ENCODE results near the gene CT47A1.
"Not testable (repeated sequence)": the region's sequence is repeated elsewhere in the genome, so short reads cannot be mapped to it uniquely, and the experiment has no call there.

The CT47A1 gene

GRCh38 chrX:120985660-120986059, at the start of gene CT47A1:
TSS of gene CT47A1 (minus strand) at chrX:120985760. CDS start at chrX:120985529, 231 bp downstream.
- not testable (repeated sequence) for H3K27ac Mint-ChIP-seq, H3K4me3 Mint-ChIP-seq, H3K27me3 Mint-ChIP-seq, H3K9me3 Mint-ChIP-seq, H3K36me3 Mint-ChIP-seq, H3K4me1 Mint-ChIP-seq

- Mint-ChIP-seq H3K36me3 (no peaks in the 10 kb centered on the region), H3K4me1 (no peaks in the 10 kb centered on the region), H3K4me3 (no peak overlapping the region), H3K9me3 (no peaks in the 10 kb centered on the region), H3K27me3 (peaks cover 2% of the 10 kb centered on the region), H3K27ac (no peak overlapping the region)
Observed at GRCh38 chrX:121032531-121032930, 47.0 kb upstream of the CT47A1 start.

DNA sequence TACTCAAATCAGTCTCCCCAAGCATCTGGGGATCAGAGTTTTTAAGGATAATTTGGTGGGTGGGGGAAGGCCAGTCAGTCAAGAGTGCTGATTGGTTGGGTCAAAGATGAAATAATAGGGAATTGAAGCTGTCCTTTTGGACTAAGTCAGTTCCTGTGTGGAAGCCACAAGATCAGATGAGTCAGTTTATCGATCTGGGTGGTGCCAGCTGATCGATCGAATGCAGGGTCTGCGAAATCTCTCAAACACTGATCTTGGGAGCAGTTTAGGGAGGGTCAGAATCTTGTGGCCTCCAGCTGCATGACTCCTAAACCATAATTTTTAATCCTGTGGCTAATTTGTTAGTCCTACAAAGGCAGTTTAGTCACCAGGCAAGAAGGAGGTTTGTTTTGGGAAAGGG, 44.5 kb upstream of the CT47A1 start:
- H3K27me3 Mint-ChIP-seq: peaks cover 2% of the 10 kb centered on the region
- H3K36me3 Mint-ChIP-seq: no peaks in the 10 kb centered on the region
- H3K9me3 Mint-ChIP-seq: no peaks in the 10 kb centered on the region
- H3K4me1 Mint-ChIP-seq: no peaks in the 10 kb centered on the region
- no peak overlapping the region for H3K27ac Mint-ChIP-seq
- no peak overlapping the region for H3K4me3 Mint-ChIP-seq

DNA sequence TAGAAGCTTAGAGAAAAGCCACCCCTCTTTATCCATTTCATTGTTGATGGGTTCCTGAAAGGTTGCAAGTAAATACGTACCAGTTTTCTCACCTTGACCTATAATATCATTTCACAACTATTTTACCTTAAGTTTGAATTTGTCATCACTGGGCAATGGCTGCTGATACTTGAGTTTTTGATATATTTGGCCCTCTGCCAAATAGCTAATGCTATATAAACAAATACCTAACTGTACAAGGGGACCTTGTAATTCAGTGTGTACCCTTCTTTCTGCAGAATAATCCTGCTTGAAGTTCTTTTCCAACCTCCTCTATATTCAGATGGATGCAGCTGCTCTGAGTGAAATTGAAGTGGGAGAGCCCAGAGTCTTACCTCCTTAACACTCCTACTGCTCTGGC, 42.9 kb upstream of the CT47A1 start:
- H3K9me3 Mint-ChIP-seq: no peaks in the 10 kb centered on the region
- no peak overlapping the region for H3K27ac Mint-ChIP-seq
- H3K36me3 Mint-ChIP-seq: no peaks in the 10 kb centered on the region
- H3K27me3 Mint-ChIP-seq: peaks cover 2% of the 10 kb centered on the region
- no peaks in the 10 kb centered on the region for H3K4me1 Mint-ChIP-seq
- H3K4me3 Mint-ChIP-seq: no peak overlapping the region

- Mint-ChIP-seq H3K36me3 (no peaks in the 10 kb centered on the region), H3K27me3 (no peaks in the 10 kb centered on the region), H3K4me1 (no peaks in the 10 kb centered on the region), H3K27ac (no peak overlapping the region), H3K9me3 (no peaks in the 10 kb centered on the region), H3K4me3 (no peak overlapping the region)
Observed at GRCh38 chrX:121014826-121015225, 29.3 kb upstream of the CT47A1 start.

DNA sequence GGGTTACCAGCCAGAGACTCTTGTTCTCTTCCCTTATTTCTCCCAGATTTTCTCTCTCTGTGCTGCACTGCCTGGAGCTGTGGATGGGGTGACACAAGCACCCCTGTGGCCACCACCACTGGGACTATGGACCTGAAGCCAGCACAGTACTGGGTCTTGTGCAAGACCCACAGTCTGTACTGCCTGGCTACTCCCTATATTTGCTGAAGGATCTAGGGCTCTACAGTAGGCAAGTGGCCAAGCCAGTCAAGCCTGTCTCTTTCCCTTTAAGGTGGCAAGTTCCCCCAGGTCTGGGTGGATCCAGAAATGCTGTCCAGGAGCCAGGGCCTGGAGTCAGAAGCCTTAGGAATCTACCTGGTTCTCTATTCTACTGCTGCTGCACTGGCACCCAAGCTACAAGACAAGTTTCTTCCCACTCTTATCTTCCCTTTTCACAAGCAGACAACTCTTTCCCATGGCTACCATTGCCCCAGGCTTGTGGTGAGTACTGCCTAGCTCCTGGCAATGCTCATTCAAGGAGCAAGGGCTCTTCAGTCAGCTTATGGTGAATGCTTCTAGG, 28.4 kb upstream of the CT47A1 start:
- no peak overlapping the region for H3K27ac Mint-ChIP-seq
- H3K36me3 Mint-ChIP-seq: no peaks in the 10 kb centered on the region
- no peaks in the 10 kb centered on the region for H3K4me1 Mint-ChIP-seq
- H3K4me3 Mint-ChIP-seq: no peak overlapping the region
- no peaks in the 10 kb centered on the region for H3K9me3 Mint-ChIP-seq
- no peaks in the 10 kb centered on the region for H3K27me3 Mint-ChIP-seq

DNA sequence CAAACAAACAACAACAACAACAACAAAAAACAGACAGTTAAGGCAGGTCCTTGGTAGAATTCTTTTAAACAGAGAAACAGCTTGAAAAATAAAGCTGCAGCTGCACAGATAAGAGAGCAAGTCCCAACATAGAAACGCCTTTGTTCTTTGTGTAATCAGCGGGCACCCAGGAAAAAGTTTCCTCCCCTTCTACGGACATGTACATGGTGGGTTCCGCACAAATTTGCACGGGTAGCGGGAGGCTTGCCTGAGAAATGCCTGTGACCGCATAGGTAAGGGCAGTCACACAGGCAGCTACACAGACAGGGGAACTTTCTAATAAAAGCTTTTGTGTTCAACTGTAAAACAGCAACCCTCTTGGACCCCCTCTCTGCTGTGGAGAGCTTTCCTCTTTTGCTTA, 25.7 kb upstream of the CT47A1 start:
- no peak overlapping the region for H3K27ac Mint-ChIP-seq
- no peaks in the 10 kb centered on the region for H3K27me3 Mint-ChIP-seq
- H3K9me3 Mint-ChIP-seq: no peaks in the 10 kb centered on the region
- no peak overlapping the region for H3K4me3 Mint-ChIP-seq
- H3K4me1 Mint-ChIP-seq: no peaks in the 10 kb centered on the region
- H3K36me3 Mint-ChIP-seq: no peaks in the 10 kb centered on the region

DNA sequence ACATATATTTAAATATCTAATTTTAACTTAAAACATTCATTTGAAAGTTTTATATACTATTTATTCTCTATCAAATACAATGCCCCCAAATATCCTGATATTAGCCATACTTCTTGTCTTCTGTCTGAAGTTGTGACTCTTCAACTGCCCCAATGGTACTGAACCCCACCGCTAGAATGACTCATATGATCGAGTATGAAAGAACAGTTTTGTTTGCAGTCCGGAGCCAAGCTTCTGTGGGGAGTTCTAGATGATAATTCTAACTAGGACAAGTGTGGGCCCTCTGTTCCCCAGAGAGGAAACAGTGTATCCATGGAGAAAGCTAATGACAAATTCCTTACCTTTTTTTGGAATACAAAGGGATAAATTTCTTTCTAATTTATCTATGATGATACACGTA, 24.7 kb upstream of the CT47A1 start:
- Mint-ChIP-seq H3K9me3 (no peaks in the 10 kb centered on the region), H3K27me3 (no peaks in the 10 kb centered on the region), H3K4me3 (no peak overlapping the region), H3K4me1 (no peaks in the 10 kb centered on the region), H3K27ac (no peak overlapping the region), H3K36me3 (no peaks in the 10 kb centered on the region)

GRCh38 chrX:121009764-121010163, 24.2 kb upstream of the CT47A1 start:
- no peak overlapping the region for H3K27ac Mint-ChIP-seq
- H3K27me3 Mint-ChIP-seq: no peaks in the 10 kb centered on the region
- H3K4me1 Mint-ChIP-seq: no peaks in the 10 kb centered on the region
- H3K36me3 Mint-ChIP-seq: no peaks in the 10 kb centered on the region
- H3K4me3 Mint-ChIP-seq: no peak overlapping the region
- no peaks in the 10 kb centered on the region for H3K9me3 Mint-ChIP-seq

- Mint-ChIP-seq H3K4me3 (no peak overlapping the region), H3K27ac (no peak overlapping the region), H3K9me3 (no peaks in the 10 kb centered on the region), H3K36me3 (no peaks in the 10 kb centered on the region), H3K27me3 (no peaks in the 10 kb centered on the region), H3K4me1 (no peaks in the 10 kb centered on the region)
Observed at GRCh38 chrX:121008920-121009319, 23.4 kb upstream of the CT47A1 start.

DNA sequence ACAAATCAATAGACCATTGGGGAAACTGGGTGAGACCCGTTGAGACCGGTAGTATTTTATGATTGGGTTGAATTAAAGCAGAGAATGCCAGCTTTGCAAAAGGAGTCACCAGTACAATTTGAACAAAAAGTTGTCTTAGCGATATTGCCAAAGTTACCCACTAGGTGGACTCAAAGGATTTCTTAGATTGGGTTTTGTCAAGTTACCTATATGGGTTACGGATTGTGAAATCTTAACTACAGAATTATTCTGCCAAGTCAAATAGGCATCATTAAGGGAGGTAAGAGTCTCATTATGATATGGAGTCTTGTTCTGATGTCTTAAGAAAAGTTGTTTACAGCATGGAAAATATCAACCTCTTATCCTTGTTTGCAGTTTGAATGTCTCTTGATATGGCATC, 15.0 kb upstream of the CT47A1 start:
- no peaks in the 10 kb centered on the region for H3K36me3 Mint-ChIP-seq
- H3K27me3 Mint-ChIP-seq: no peaks in the 10 kb centered on the region
- H3K9me3 Mint-ChIP-seq: no peaks in the 10 kb centered on the region
- H3K4me1 Mint-ChIP-seq: no peaks in the 10 kb centered on the region
- no peak overlapping the region for H3K4me3 Mint-ChIP-seq
- H3K27ac Mint-ChIP-seq: no peak overlapping the region

- Mint-ChIP-seq H3K36me3 (no peaks in the 10 kb centered on the region), H3K9me3 (no peaks in the 10 kb centered on the region), H3K4me1 (no peaks in the 10 kb centered on the region), H3K4me3 (no peak overlapping the region), H3K27me3 (no peaks in the 10 kb centered on the region), H3K27ac (no peak overlapping the region)
Observed at GRCh38 chrX:120999413-120999812, 13.9 kb upstream of the CT47A1 start.

- not testable (repeated sequence) for H3K9me3 Mint-ChIP-seq, H3K36me3 Mint-ChIP-seq, H3K4me3 Mint-ChIP-seq, H3K4me1 Mint-ChIP-seq, H3K27me3 Mint-ChIP-seq, H3K27ac Mint-ChIP-seq
Observed at GRCh38 chrX:120956500-120956899, 29.1 kb downstream of the CT47A1 start, which contains the start of gene CT47A7. TSS of gene CT47A7 (minus strand) at chrX:120956600. CDS start at chrX:120956345, 255 bp downstream.
